Measurements from ENCODE around the gene JPH2.

Gene JPH2

GRCh38 chr20:44104798-44105517 lies 82.0 kb downstream of the JPH2 start:
- DNase-seq (ENCODE audit: low read depth in 1 of 2, low spot score in 1 of 2): no peak

DNA sequence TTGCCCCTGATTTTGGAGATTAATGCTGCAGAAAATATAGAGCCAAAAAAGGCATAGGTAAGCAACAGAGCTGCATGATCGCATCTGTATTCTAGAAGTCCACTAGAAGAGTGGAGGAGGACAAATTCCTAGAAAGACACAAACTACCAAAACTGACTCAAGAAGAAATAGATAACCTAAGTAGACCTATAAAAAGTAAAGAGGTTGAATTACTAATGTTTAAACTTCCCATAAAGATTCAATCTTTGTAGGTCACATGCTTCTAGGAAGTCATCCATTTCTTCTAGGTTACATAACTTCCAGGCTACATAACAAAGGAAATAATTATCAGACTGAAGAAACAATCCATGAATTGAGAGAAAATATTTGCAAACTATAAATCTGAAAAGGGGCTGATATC lies 84.4 kb downstream of the JPH2 start:
- DNase-seq (ENCODE audit: low read depth in 1 of 2, low spot score in 1 of 2): no peak

DNA sequence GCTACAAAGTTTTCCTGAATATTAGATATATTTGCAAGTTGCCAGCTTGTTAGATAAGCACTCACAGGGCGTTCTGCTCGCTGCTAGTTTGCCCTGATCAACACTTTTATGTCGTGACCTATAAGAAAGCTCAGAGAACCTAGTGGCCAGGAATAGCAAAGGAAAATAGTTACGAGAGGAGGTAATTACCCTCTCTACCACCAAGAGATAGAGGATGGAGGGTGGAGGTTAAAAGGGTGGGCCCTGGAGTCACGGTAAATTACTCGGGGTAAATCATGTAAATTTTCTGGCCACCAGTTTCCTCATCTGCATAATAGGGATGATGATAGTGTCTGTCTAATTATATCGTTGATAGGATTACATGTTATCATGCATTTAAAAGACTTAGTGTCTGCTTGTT lies 87.2 kb downstream of the JPH2 start:
- DNase-seq (ENCODE audit: low read depth in 1 of 2, low spot score in 1 of 2): no peak

DNA sequence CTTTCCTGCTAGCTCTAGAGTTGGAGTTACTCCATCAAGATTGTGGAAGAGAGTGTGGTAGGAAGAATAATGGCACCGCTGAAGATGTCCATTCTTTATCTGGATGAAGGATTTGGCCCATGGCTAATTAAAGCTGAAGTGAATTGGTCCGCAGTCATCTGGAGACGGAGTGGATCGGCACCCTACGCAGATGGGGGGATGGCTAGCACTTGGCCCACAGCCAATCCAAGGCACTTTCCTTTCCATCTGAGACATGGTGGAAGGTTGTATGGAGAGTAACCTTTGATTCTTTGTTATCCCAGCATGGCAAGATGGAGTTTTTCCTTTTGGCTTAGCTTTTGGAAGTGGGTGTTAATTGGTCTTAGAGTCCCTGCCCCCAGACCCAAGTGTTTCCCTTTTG lies 88.3 kb downstream of the JPH2 start:
- no peak for DNase-seq (ENCODE audit: low read depth in 1 of 2, low spot score in 1 of 2)

DNA sequence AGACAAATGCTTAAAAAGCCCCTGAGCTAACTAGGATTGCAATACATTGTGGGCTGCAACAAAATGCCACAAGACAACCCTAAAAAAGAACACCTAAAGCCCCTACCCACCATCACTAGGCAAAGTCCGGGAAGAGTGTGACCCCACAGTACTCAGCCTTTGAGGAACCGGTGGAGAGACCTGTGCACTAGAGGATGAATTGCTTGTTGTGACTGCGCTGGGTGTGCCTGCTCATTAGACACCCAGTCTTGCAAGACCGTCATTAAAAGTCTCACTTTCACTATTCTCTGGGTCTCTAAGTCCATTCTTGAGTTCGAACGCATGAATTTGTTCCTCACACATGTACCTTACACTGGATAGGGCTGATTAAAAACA lies 88.7 kb downstream of the JPH2 start:
- DNase-seq (ENCODE audit: low read depth in 1 of 2, low spot score in 1 of 2): no peak

- DNase-seq (ENCODE audit: low read depth in 1 of 2, low spot score in 1 of 2): no peak
These were observed 89.3 kb downstream of the JPH2 start for GRCh38 chr20:44097521-44098255.

DNA sequence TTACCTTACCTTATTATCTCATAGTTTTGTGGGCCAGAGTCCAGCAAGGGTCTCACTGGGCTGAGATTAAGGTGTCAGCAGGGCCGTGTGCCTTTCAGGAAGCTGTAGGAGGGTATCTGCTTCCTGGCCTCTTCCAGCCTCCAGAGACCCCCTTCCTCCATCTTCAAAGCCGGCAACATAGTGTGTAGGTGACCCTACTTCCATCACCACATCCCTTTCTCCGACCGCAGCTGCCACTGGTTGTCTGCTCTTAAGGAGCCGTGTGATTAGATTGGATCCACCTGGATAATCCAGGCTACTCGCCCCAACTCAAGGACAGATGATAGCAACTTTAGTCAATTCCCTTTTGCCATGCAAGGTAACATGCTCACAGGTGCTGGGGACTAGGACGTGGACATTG lies 91.2 kb downstream of the JPH2 start:
- no peak for DNase-seq (ENCODE audit: low read depth in 1 of 2, low spot score in 1 of 2)

DNA sequence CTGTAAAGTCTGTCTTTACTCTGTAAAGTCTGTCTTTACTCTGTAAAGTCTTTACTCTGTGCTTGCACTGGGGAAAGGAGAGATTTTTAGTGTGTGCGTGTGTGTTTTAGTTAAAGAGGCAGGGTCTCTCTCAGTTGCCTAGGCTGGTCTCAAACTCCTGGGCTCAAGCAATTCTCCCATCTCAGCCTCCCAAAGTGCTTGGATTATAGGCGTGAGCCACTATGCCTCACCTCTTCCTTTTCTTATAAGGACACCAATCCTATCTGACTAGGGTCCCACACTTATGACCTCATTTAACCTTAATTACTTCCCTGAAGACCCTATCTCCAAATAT lies 93.8 kb downstream of the JPH2 start:
- DNase-seq (ENCODE audit: low read depth in 1 of 2, low spot score in 1 of 2): no peak

GRCh38 chr20:44092551-44093248 lies 94.3 kb downstream of the JPH2 start:
- DNase-seq (ENCODE audit: low read depth in 1 of 2, low spot score in 1 of 2): no peak

DNA sequence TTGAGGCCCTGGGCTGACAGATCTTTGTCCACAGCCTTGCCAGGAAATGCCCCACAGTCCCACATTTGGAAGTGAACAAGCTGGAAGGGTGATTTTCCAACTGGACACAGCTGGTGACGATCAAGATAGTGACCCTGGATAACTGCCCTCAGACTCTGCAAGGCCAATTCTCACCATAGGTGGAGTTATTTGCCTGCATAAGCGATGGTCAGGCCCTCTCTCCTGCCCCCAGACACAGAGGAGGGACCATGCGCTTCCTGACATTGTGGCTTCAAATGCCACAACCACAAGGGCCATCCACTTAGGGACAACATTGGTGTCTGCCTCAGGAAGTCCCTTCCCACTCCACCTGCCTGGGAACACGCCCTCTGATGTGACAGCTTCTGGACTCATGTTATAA lies 96.0 kb downstream of the JPH2 start:
- DNase-seq (ENCODE audit: low read depth in 1 of 2, low spot score in 1 of 2): no peak

GRCh38 chr20:44089987-44090674 lies 96.9 kb downstream of the JPH2 start:
- no peak for DNase-seq (ENCODE audit: low read depth in 1 of 2, low spot score in 1 of 2)

GRCh38 chr20:44087857-44088120 lies 99.2 kb downstream of the JPH2 start:
- DNase-seq (ENCODE audit: low read depth in 1 of 2, low spot score in 1 of 2): no peak

DNA sequence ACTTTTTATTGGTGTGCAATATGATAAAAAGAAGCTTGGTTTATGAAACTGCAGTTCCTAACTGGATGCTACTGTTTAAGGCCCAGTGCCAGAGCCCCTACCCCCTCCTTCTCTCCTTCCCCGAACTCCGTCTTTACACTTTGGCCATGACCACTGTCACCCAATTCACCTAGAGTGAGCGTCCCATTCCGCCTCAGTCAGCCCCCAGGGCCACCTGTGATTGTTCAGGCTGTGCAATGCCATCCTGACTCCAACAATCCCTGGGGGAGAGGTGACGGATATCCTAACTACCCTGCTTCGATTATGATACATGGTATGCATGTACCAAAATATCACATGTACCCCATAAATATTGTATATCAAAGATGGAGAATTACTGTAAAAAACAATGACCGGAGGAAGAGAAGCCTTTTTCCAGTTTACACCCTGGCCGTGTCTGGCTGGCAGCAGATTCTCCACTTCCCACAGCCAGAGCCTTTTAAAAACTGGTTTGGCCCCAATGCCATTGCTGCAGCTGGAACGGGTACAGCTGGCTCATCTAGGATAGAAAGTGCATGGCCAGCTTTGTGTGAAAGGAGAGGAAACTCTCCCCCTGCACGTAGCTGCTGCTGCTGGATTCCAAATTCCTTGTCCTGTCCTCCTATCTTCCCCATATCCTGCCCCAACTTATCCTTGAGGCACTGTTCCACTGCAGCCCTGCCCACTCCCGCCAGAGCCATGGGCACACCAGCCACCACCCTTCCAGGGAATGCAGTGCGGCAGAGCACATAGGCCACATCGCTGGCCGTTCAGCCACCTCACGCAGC lies 99.7 kb downstream of the JPH2 start:
- no peak for DNase-seq (ENCODE audit: low read depth in 1 of 2, low spot score in 1 of 2)

DNA sequence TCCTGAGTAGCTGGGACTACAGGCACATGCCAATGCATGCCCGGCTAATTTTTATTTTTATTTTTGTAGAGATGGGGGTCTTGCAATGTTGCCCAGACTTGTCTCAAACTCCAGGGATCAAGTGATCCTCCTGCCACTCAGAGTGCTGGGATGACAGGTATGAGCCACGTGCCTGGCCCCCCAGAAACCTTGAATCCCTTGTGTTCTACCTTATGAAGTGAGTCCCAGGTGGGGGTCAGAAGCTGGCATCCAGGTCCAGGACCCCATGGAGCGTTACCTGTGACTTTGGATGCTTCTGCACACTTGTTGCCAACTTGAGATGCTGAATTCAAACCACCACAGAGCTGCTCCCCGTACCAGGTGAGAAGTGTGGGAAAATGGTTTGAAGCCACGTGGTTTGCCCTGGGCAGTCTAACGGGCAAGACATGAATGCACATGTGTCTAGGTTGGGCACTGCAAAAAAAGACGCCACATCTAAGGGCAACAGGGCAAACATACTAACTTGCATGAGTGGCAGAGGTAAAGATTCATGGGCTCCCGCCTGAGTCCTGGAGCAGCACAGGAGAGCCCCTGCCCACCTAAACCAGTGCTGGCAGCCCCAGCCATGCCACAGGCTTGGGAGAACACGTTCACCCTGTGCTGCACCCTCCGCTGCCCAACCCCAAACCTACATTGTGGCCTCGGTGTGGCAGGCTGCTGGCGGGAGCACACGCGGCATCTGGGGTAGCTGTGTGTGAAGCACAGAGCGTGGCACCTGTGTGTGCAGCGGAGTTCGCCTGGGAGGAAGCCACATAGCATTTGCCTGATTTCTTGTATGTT lies 101.2 kb downstream of the JPH2 start:
- no peak for DNase-seq (ENCODE audit: low read depth in 1 of 2, low spot score in 1 of 2)

DNA sequence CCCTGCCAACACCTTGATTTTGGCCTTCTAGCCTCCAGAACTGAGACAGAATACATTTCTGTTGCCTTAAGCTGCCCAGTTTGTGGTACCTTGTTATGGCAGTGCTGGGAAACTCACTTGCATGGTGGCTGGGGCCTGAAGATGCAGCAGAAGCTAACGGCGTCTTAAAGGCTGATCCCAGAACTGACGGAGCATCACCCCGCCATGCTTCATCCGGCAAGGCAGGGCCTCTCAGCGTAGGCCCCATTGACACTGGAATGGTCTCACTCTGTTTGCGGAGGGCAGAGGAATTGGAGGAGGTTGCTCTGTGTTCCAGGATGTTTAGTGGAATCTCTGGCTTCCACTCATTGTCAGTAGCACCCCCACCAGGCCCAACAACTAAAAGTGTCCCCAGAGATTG lies 102.1 kb downstream of the JPH2 start:
- DNase-seq (ENCODE audit: low read depth in 1 of 2, low spot score in 1 of 2): no peak

DNA sequence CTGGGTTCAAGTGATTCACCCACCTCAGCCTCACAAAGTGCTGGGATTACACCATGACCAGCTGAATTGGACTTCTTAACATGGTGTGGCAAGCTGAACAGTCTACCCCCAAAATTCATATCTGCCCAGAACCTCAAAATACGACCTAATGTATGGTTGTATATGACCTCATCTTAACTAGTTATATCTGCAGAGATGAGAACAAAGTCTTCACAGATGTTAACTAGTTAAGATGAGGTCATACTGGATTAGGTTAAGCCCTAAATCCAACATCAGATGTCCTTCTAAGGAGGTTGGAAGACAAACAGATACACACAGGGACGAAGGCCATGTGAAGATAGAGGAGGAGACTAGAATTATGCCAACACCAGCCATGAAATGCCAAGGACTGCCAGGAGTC lies 102.5 kb downstream of the JPH2 start:
- no peak for DNase-seq (ENCODE audit: low read depth in 1 of 2, low spot score in 1 of 2)

DNA sequence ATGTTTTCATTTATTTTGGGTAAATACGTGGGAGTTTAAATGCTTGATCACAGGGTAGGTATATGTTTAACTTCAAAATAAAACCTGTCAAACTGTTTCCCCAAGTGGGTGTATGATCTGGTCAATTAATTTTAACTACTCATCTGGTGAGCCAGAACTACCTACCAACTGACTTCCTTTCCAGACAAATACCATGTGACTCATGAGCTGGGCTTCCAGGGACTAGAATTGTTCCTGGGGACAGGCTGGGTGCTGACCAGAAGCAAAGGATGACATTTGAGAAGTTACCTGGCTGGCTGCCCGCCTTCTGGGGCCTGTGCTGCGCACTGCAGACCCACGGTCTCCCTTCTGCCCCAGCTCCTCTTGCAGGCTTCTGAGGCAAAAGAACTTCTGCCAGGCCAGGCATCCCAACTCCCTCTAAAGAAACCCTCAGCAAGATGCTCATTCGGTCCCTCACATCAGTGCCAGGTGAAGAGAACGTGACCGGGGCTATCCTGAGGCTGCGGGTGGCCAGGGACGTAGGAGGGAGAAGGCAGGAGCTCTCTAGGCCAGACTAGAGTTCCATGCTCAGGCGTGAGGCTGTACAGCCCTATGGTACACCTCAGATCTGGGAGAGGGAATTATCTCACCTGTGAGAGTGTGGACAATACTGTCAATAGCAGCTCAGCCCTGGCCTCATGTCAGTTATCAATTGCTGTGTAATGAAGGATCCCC lies 103.6 kb downstream of the JPH2 start:
- DNase-seq (ENCODE audit: low read depth in 1 of 2, low spot score in 1 of 2): no peak

GRCh38 chr20:44081888-44082287 lies 105.1 kb downstream of the JPH2 start:
- DNase-seq (ENCODE audit: low read depth in 1 of 2, low spot score in 1 of 2): no peak

DNA sequence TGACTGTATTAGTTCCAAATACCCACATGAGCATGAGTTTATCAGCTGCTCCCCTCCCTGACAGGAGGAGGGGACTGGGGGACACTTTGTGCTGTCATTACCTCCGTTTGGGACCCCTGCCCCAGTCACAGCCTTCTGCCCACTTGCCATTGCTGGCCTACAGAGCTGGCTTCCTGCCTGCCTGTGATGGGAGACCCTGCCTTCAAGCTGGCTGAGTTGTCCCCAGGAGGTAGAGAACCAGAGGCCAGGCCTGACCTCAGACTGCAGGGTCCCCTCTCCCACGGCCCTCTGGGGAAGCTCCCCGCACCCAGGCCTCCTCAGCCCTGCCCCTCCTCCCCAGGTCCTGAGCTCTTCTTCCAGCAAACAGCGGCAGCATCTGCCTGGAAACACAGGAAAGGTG lies 105.5 kb downstream of the JPH2 start:
- no peak for DNase-seq (ENCODE audit: low read depth in 1 of 2, low spot score in 1 of 2)
